ENCODE data around the gene CERK.

The CERK gene

GRCh38 chr22:46661221-46661851, 76.7 kb downstream of the CERK start (continued):
- TF ChIP-seq ZNF148 (tag by site-specific recombination; IDR thresholded peaks at IDR 0.05; ENCODE audit: borderline replicate concordance), result no peak
- TF ChIP-seq PRDM10 (tag by site-specific recombination; IDR thresholded peaks at IDR 0.05), result no peak
- TF ChIP-seq, protein P1, sequence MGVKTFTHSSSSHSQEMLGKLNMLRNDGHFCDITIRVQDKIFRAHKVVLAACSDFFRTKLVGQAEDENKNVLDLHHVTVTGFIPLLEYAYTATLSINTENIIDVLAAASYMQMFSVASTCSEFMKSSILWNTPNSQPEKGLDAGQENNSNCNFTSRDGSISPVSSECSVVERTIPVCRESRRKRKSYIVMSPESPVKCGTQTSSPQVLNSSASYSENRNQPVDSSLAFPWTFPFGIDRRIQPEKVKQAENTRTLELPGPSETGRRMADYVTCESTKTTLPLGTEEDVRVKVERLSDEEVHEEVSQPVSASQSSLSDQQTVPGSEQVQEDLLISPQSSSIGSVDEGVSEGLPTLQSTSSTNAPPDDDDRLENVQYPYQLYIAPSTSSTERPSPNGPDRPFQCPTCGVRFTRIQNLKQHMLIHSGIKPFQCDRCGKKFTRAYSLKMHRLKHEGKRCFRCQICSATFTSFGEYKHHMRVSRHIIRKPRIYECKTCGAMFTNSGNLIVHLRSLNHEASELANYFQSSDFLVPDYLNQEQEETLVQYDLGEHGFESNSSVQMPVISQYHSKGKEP (tag by site-specific recombination; IDR thresholded peaks at IDR 0.05), result no peak
- TF ChIP-seq ZNF223 (tag by site-specific recombination; IDR thresholded peaks at IDR 0.05), result no peak
- no peak for TF ChIP-seq ZNF112 (tag by site-specific recombination; IDR thresholded peaks at IDR 0.05)
- TF ChIP-seq ZNF248 (tag by site-specific recombination; IDR thresholded peaks at IDR 0.05), result no peak
- TF ChIP-seq ZNF274 (IDR thresholded peaks at IDR 0.05; ENCODE audit: low read length), result no peak
- TF ChIP-seq ZNF274 (tag by site-specific recombination; IDR thresholded peaks at IDR 0.05; ENCODE audit: borderline replicate concordance), result no peak
- no peak for TF ChIP-seq ZNF585B (tag by site-specific recombination; IDR thresholded peaks at IDR 0.05)
- peak; percentile 79 for TF ChIP-seq ZEB2 (tag by site-specific recombination; IDR thresholded peaks at IDR 0.05)
- no peak for TF ChIP-seq HOXC10 (CRISPR knock-in tag; IDR thresholded peaks at IDR 0.05)
- TF ChIP-seq KLF1 (tag by site-specific recombination; IDR thresholded peaks at IDR 0.05), result no peak; the same call in 1 of the 2 replicates
- peak; percentile 27; the same call in 1 of the 2 replicates for TF ChIP-seq SCRT2 (tag by site-specific recombination; IDR thresholded peaks at IDR 0.05)
- TF ChIP-seq ZNF132 (tag by site-specific recombination; IDR thresholded peaks at IDR 0.05; ENCODE audit: borderline replicate concordance), result no peak
- no peak for TF ChIP-seq ZNF138 (tag by site-specific recombination; IDR thresholded peaks at IDR 0.05; ENCODE audit: borderline replicate concordance)
- no peak for TF ChIP-seq GLI4 (tag by site-specific recombination; IDR thresholded peaks at IDR 0.05)
- TF ChIP-seq ZNF777 (tag by site-specific recombination; IDR thresholded peaks at IDR 0.05; ENCODE audit: borderline replicate concordance), result no peak

DNA sequence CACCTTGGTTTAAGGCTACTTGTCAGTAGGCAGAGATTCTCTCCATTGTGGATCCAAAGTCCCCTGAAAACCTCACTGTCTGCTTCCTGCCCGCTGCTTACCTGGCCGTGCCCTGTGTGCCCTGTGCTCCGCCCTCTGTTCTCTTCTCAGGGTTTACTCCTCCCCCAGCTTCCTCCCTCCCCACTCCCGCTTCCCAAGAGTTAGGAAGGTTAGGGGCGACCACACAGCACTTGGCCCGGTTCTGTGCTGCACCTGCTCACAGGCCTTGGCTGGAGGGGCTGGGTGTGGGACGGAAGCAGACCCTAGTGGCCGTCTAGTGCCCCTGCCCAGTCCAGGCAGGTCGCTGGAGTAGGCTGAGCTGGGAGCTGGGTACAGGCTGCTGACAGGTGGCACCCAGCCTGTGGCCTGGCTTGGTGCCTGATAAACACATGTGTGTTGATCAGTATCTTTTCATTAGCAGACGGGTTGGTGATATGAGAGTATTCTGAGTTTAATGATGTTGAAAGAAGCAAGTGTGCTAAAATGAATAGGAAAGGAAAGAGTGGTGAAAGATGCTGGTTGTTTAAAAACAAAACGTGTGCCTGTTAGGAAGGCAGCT, 77.3 kb downstream of the CERK start:
- H3K4me1 ChIP-seq (ENCODE audit: control insufficient read depth, insufficient read depth, low read length), result peaks cover 2% of the 10 kb centered on the region; the same call in 1 of the 2 replicates
- TF ChIP-seq SCRT2 (tag by site-specific recombination; IDR thresholded peaks at IDR 0.05) (peak; percentile 41; the same call in 1 of the 2 replicates), ZNF335 (tag by site-specific recombination; conservative IDR thresholded peaks at IDR 0.05) (no peak)
- ChIA-PET CTCF (no interaction called here), POLR2A (no interaction called here)
- no peak overlapping the region for H3K4me3 ChIP-seq (ENCODE audit: low read depth, low read length)
- H3K27ac ChIP-seq (ENCODE audit: extremely low read depth, low read depth, low read length), result no peak overlapping the region
- no peaks in the 10 kb centered on the region for H3K9me3 ChIP-seq (ENCODE audit: control insufficient read depth, insufficient read depth, low read depth, low read length)
- H3K36me3 ChIP-seq (ENCODE audit: control insufficient read depth in 2 of 2, insufficient read depth in 1 of 2, low read length in 2 of 2), result peaks cover 0 to 17% of the 10 kb centered on the region in 2 experiments; a peak in 1 of 3 replicates

All from HEK293 (cell line).